CD8-positive, alpha-beta memory T cell (primary cell): ENCODE measurements around the gene HTR3D. TPM values are rescaled to one million over a fixed set of nuclear protein-coding genes. Genes with fewer than 3 reads are reported as not detected.
"Not testable (repeated sequence)": the region's sequence is repeated elsewhere in the genome, so short reads cannot be mapped to it uniquely, and the experiment has no call there.

Source experiments
- CTCF ChIA-PET: fragments of 350-600 bp; sonication (Branson Sonifier 250); formaldehyde crosslinking; loops from one replicate; lab custom pipeline; 2021; ENCODE audit warnings: antibody characterized with exemption; lab: Charles Lee
- POLR2A ChIA-PET: fragments of 350-600 bp; sonication (Branson Sonifier 250); formaldehyde crosslinking; loops from one replicate; lab custom pipeline; 2021; ENCODE audit warnings: antibody characterized with exemption; lab: Charles Lee
- DNase-seq, 5 donors: peaks; one replicate each; pipeline versions ENCODE4 v3.0.0 to v3.0.0-alpha.2; 2020 to 2022; ENCODE audit warnings: mixed read lengths in 1 of 5
- H3K27ac ChIP-seq: one replicate; pipeline ENCODE4 v1.7.0; 2013; ENCODE audit warnings: low read depth, mild to moderate bottlenecking, low read length, moderate library complexity
- H3K27me3 ChIP-seq: 2 replicates; pipeline ENCODE4 v1.7.0; 2013; ENCODE audit warnings: low read length, mild to moderate bottlenecking; ENCODE audit not compliant: insufficient read depth, poor library complexity, severe bottlenecking
- H3K36me3 ChIP-seq: 2 replicates; pipeline ENCODE4 v1.7.0; 2013; ENCODE audit warnings: mild to moderate bottlenecking, low read length, moderate library complexity; ENCODE audit not compliant: insufficient read depth
- H3K4me1 ChIP-seq: 2 replicates; pipeline ENCODE4 v1.7.0; 2013; ENCODE audit warnings: mild to moderate bottlenecking, low read length, moderate library complexity; ENCODE audit not compliant: insufficient read depth
- H3K4me3 ChIP-seq: 2 replicates; pipeline ENCODE4 v1.7.0; 2013; ENCODE audit warnings: mild to moderate bottlenecking, low read length
- H3K9me3 ChIP-seq: 2 replicates; pipeline ENCODE4 v1.7.0; 2013; ENCODE audit warnings: mild to moderate bottlenecking, low read length
- H3K27ac Mint-ChIP-seq, 8 donors: one replicate each; pipeline ENCODE4 v1.8.0; 2020 to 2021; ENCODE audit warnings: mixed read lengths in 8 of 8, mild to moderate bottlenecking in 6 of 8, inconsistent platforms in 3 of 8, moderate library complexity in 3 of 8
- H3K27me3 Mint-ChIP-seq, 2 donors: one replicate each; pipeline ENCODE4 v1.8.0; 2020 to 2021; ENCODE audit warnings: mixed read lengths in 2 of 2, mild to moderate bottlenecking in 1 of 2, moderate library complexity in 1 of 2
- H3K36me3 Mint-ChIP-seq, 3 donors: one replicate each; pipeline ENCODE4 v1.8.0; 2020 to 2021; ENCODE audit warnings: mixed read lengths in 3 of 3, inconsistent platforms in 1 of 3, mild to moderate bottlenecking in 1 of 3
- H3K4me1 Mint-ChIP-seq, 3 donors: one replicate each; pipeline ENCODE4 v1.8.0; 2020 to 2021; ENCODE audit warnings: mixed read lengths in 3 of 3, inconsistent platforms in 1 of 3, mild to moderate bottlenecking in 1 of 3
- H3K4me3 Mint-ChIP-seq, 7 donors: one replicate each; pipeline ENCODE4 v1.8.0; 2020 to 2021; ENCODE audit warnings: mixed read lengths in 7 of 7, mild to moderate bottlenecking in 6 of 7, moderate library complexity in 4 of 7, inconsistent platforms in 2 of 7
- H3K9me3 Mint-ChIP-seq, 5 donors: one replicate each; pipeline ENCODE4 v1.8.0; 2020 to 2022; ENCODE audit warnings: mixed read lengths in 5 of 5, mild to moderate bottlenecking in 3 of 5, moderate library complexity in 2 of 5, inconsistent platforms in 1 of 5
- polyA plus RNA-seq: library from polyadenylated mRNA; unstranded; fragments of 300-500 nt; fragmentation: Illumina TruSeq; gene quantifications from one replicate; pipeline ENCODE4 v1.2.3, GENCODE V29; 2021
- total RNA-seq, 2 experiments: library from RNA; stranded (reverse); gene quantifications; one replicate each; pipeline ENCODE4 v1.2.3, GENCODE V29; 2021

The HTR3D gene
- total and polyA plus RNA-seq, 3 experiments from 2014 or later, result not detected

DNA sequence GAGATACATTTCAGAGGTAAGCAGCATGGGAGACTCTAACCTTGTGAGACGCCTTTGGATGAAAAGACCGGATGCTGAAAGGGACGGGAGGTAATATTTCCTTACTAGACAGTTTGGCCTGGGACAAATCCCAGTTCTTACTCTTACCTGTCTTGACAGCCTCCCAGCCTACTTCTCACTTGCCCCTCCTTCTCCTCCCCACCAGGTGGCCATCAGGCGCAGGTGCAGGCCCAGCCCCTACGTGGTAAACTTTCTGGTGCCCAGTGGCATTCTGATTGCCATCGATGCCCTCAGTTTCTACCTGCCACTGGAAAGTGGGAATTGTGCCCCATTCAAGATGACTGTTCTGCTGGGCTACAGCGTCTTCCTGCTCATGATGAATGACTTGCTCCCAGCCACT, 6.3 kb downstream of the HTR3D start:
- ChIA-PET POLR2A (no interaction called here), CTCF (no interaction called here)
- Mint-ChIP-seq H3K36me3 (no peaks in the 10 kb centered on the region), H3K27ac (no peak overlapping the region), H3K4me1 (no peaks in the 10 kb centered on the region), H3K27me3 (peaks cover under 1 to 2% of the 10 kb centered on the region in 2 donors), H3K4me3 (no peak overlapping the region), H3K9me3 (no peaks in the 10 kb centered on the region)
- no peak for DNase-seq
- Histone ChIP-seq H3K27me3 (no peaks in the 10 kb centered on the region), H3K9me3 (no peaks in the 10 kb centered on the region), H3K27ac (no peak overlapping the region), H3K36me3 (no peaks in the 10 kb centered on the region), H3K4me3 (no peak overlapping the region), H3K4me1 (no peaks in the 10 kb centered on the region)

- H3K9me3 ChIP-seq, POLR2A ChIA-PET, H3K4me3 Mint-ChIP-seq, H3K27ac ChIP-seq, H3K4me1 Mint-ChIP-seq, H3K4me3 ChIP-seq, H3K27me3 ChIP-seq, H3K27me3 Mint-ChIP-seq, CTCF ChIA-PET, H3K36me3 ChIP-seq, H3K36me3 Mint-ChIP-seq, H3K4me1 ChIP-seq, DNase-seq, H3K9me3 Mint-ChIP-seq: not testable (repeated sequence)
- peak overlapping the region in 1 of 8 donors; percentile 91 for H3K27ac Mint-ChIP-seq
Observed at GRCh38 chr3:184038307-184038706, 6.8 kb downstream of the HTR3D start.

DNA sequence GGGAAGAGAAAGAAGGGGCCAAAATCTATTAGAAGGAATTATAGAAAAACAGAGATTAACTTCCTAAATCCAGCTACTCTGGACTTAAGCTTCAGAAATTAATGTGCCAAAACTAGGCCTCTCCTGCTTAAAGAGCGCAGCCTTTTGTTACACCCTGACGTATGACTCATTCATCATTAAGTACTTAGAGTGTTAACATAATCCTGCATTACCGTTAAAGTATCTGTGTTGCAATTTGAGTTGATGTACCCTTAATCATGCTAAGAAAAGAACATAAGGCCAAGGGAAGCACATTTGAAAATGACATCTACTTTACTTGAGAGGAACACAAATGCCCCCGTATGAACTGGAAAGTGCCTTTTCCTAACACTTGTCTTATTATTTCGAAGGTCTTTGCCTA, 7.9 kb downstream of the HTR3D start:
- CTCF ChIA-PET, result no interaction called here

GRCh38 chr3:184040010-184040409, 8.5 kb downstream of the HTR3D start:
- Mint-ChIP-seq H3K4me3 (no peak overlapping the region), H3K36me3 (no peaks in the 10 kb centered on the region), H3K9me3 (no peaks in the 10 kb centered on the region), H3K4me1 (no peaks in the 10 kb centered on the region), H3K27ac (no peak overlapping the region), H3K27me3 (peaks cover 0 to 3% of the 10 kb centered on the region in 2 donors)
- no peak overlapping the region for H3K4me3 ChIP-seq
- no peaks in the 10 kb centered on the region for H3K36me3 ChIP-seq
- ChIA-PET POLR2A (no interaction called here), CTCF (no interaction called here)
- no peaks in the 10 kb centered on the region for H3K27me3 ChIP-seq
- DNase-seq, result no peak
- no peak overlapping the region for H3K27ac ChIP-seq
- no peaks in the 10 kb centered on the region for H3K9me3 ChIP-seq
- no peaks in the 10 kb centered on the region for H3K4me1 ChIP-seq

More for the DNA sequence above, 7.9 kb downstream of the HTR3D start:
- Histone ChIP-seq H3K36me3 (no peaks in the 10 kb centered on the region), H3K27ac (no peak overlapping the region), H3K4me3 (no peak overlapping the region), H3K9me3 (no peaks in the 10 kb centered on the region), H3K27me3 (no peaks in the 10 kb centered on the region), H3K4me1 (no peaks in the 10 kb centered on the region)
- Mint-ChIP-seq H3K9me3 (no peaks in the 10 kb centered on the region), H3K36me3 (no peaks in the 10 kb centered on the region), H3K27ac (no peak overlapping the region), H3K27me3 (peaks cover 0 to 2% of the 10 kb centered on the region in 2 donors), H3K4me1 (no peaks in the 10 kb centered on the region), H3K4me3 (no peak overlapping the region)
- DNase-seq, result no peak
- POLR2A ChIA-PET, result no interaction called here

- Histone ChIP-seq H3K36me3 (no peaks in the 10 kb centered on the region), H3K4me3 (no peak overlapping the region), H3K9me3 (no peaks in the 10 kb centered on the region), H3K4me1 (no peaks in the 10 kb centered on the region), H3K27me3 (no peaks in the 10 kb centered on the region), H3K27ac (no peak overlapping the region)
- no peak for DNase-seq
- Mint-ChIP-seq H3K27ac (peak overlapping the region in 1 of 8 donors; percentile 55), H3K9me3 (no peaks in the 10 kb centered on the region), H3K27me3 (peaks cover 0 to 1% of the 10 kb centered on the region in 2 donors), H3K36me3 (no peaks in the 10 kb centered on the region), H3K4me1 (no peaks in the 10 kb centered on the region), H3K4me3 (no peak overlapping the region)
- POLR2A ChIA-PET, result no interaction called here
- CTCF ChIA-PET, result no interaction called here
Observed at GRCh38 chr3:184042617-184043016, 11.1 kb downstream of the HTR3D start.

GRCh38 chr3:184045995-184046394, 14.5 kb downstream of the HTR3D start:
- Histone ChIP-seq H3K27me3 (no peaks in the 10 kb centered on the region), H3K4me3 (no peak overlapping the region), H3K36me3 (no peaks in the 10 kb centered on the region), H3K27ac (no peak overlapping the region), H3K9me3 (no peaks in the 10 kb centered on the region), H3K4me1 (no peaks in the 10 kb centered on the region)
- no peak overlapping the region for H3K4me3 Mint-ChIP-seq
- peaks cover 4 to 6% of the 10 kb centered on the region in 2 donors for H3K27me3 Mint-ChIP-seq
- H3K9me3 Mint-ChIP-seq, result no peaks in the 10 kb centered on the region
- POLR2A ChIA-PET, result no interaction called here
- no peaks in the 10 kb centered on the region for H3K4me1 Mint-ChIP-seq
- H3K36me3 Mint-ChIP-seq, result no peaks in the 10 kb centered on the region
- H3K27ac Mint-ChIP-seq, result no peak overlapping the region
- CTCF ChIA-PET, result no interaction called here
- no peak for DNase-seq

DNA sequence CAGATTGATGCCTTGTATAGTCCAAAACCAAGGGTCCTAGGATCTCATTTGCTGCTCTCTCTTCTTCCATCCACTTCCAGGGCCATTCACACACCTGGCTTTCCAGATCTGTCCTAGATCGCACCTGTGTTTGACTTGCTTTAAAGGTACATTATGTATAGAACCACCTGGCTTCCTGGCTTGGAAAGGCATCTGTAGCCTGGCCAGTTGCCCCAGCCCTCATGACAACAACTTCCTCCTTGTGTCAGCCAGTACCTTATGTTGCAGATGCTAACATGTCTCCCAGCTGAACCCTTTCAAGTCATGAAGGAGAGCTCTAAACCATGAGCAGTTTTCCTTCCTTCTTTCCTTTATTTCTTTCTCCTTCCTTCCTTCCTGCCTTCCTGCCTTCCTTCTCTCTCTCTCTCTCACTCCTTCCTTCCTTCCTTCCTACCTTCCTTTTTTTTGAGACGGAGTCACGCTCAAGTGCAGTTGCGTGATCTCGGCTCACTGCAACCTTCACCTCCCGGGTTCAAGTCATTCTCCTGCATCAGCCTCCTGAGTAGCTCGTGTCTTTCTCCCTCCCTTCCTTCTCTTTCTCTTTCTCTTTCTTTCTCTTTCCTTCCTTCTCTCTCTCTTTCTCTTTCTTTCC, 18.8 kb downstream of the HTR3D start:
- H3K4me1 ChIP-seq, result no peaks in the 10 kb centered on the region
- H3K9me3 Mint-ChIP-seq, result no peaks in the 10 kb centered on the region
- CTCF ChIA-PET, result no interaction called here
- peaks cover 7 to 23% of the 10 kb centered on the region in 2 donors for H3K27me3 Mint-ChIP-seq
- no peak for DNase-seq
- H3K9me3 ChIP-seq, result no peaks in the 10 kb centered on the region
- POLR2A ChIA-PET, result no interaction called here
- no peak overlapping the region for H3K27ac ChIP-seq
- H3K4me3 ChIP-seq, result no peak overlapping the region
- H3K36me3 Mint-ChIP-seq, result no peaks in the 10 kb centered on the region
- no peaks in the 10 kb centered on the region for H3K4me1 Mint-ChIP-seq
- no peak overlapping the region for H3K4me3 Mint-ChIP-seq
- no peaks in the 10 kb centered on the region for H3K27me3 ChIP-seq
- no peaks in the 10 kb centered on the region for H3K36me3 ChIP-seq
- no peak overlapping the region for H3K27ac Mint-ChIP-seq

- H3K4me1 ChIP-seq, result no peaks in the 10 kb centered on the region
- Mint-ChIP-seq H3K4me1 (no peaks in the 10 kb centered on the region), H3K4me3 (no peak within 1 kb of the TSS), H3K36me3 (no peaks in the 10 kb centered on the region), H3K27ac (no peak within 1 kb of the TSS), H3K27me3 (peaks cover 7 to 26% of the 10 kb centered on the region in 2 donors), H3K9me3 (no peaks in the 10 kb centered on the region)
- H3K27me3 ChIP-seq, result no peaks in the 10 kb centered on the region
- H3K9me3 ChIP-seq, result no peaks in the 10 kb centered on the region
- DNase-seq, result no peak
- no peaks in the 10 kb centered on the region for H3K36me3 ChIP-seq
- no peak within 1 kb of the TSS for H3K4me3 ChIP-seq
- ChIA-PET POLR2A (no interaction called here), CTCF (no interaction called here)
- H3K27ac ChIP-seq, result no peak within 1 kb of the TSS
Observed at GRCh38 chr3:184052767-184053166, 21.2 kb downstream of the HTR3D start, which contains the start of gene HTR3C. HTR3C (plus strand) TSS chr3:184053047; CDS start chr3:184053081, 34 bp downstream.
